Measurements from ENCODE around the gene ASCC1. TPM values are rescaled to one million over a fixed set of nuclear protein-coding genes. Genes with fewer than 3 reads are reported as not detected.

Gene ASCC1
- polyA plus RNA-seq, 1 experiment = 18.5 TPM

DNA sequence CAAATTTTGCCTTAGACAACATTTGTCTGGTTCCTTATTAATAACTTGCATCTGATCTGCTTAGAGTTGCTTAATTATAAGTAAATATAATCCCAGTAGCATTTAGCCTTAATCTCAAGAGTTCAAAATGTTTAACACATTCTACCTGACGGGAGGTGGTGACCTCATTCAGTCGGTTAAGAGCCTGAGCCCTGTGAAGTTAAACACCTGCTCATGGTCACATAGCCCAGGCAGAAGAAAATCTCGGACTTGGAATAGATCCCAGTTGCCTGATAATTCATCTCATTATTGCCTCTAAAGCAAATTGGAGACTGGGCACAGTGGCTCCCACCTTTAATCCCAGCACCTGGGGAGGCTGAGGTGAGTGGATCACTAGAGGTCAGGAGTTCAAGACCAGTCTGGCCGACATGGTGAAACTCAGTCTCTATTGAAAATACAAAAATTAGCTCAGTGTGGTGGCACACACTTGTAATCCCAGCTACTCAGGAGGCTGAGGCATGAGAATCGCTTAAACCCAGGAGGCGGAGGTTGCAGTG, 18.6 kb upstream of the ASCC1 start:
- no peaks in the 10 kb centered on the region for H3K27me3 ChIP-seq (ENCODE audit: control insufficient read depth, insufficient read depth, low read length)
- no peak overlapping the region for H3K4me3 ChIP-seq (ENCODE audit: low read depth, low read length)
- TF ChIP-seq, protein P1, sequence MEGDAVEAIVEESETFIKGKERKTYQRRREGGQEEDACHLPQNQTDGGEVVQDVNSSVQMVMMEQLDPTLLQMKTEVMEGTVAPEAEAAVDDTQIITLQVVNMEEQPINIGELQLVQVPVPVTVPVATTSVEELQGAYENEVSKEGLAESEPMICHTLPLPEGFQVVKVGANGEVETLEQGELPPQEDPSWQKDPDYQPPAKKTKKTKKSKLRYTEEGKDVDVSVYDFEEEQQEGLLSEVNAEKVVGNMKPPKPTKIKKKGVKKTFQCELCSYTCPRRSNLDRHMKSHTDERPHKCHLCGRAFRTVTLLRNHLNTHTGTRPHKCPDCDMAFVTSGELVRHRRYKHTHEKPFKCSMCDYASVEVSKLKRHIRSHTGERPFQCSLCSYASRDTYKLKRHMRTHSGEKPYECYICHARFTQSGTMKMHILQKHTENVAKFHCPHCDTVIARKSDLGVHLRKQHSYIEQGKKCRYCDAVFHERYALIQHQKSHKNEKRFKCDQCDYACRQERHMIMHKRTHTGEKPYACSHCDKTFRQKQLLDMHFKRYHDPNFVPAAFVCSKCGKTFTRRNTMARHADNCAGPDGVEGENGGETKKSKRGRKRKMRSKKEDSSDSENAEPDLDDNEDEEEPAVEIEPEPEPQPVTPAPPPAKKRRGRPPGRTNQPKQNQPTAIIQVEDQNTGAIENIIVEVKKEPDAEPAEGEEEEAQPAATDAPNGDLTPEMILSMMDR (IDR thresholded peaks at IDR 0.05; ENCODE audit: insufficient read depth, low read depth, low read length) = no peak
- peaks cover 10% of the 10 kb centered on the region for H3K36me3 ChIP-seq (ENCODE audit: control insufficient read depth, insufficient read depth, low read length)
- CTCF ChIA-PET = no interaction called here
- DNase-seq (ENCODE audit: low read depth) = no peak
- POLR2A ChIA-PET = no interaction called here

DNA sequence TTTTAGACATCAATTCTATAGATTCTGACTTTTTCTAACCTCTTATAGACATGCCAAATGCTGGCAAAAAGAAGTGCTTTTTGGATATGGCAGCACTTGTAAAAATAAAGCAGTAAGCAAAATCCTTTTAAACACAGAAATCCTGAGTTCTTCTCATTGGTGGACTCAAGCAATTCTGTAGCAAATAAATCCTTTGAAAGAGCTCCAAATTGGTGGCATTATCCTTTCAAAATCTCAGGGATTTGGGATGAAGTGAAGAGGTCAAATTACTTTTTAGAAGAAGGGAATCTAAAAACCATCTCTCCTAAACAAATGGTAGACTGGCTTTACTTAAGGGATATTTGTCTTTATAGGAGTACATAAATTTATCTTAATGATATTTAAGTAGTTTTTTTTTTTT, 17.5 kb upstream of the ASCC1 start:
- CTCF ChIA-PET = interaction anchor here (0.9 to 1.7 kb wide), 2 partner anchors 98 to 104 kb away, joined by 3 to 7 read pairs; no protein-coding TSS in a partner anchor
- DNase-seq (ENCODE audit: low read depth) = no peak
- Histone ChIP-seq H3K27me3 (ENCODE audit: control insufficient read depth, insufficient read depth, low read length) (no peaks in the 10 kb centered on the region), H3K36me3 (ENCODE audit: control insufficient read depth, insufficient read depth, low read length) (peaks cover 10% of the 10 kb centered on the region), H3K4me3 (ENCODE audit: low read depth, low read length) (no peak overlapping the region)
- POLR2A ChIA-PET = no interaction called here
- TF ChIP-seq, protein P1 (IDR thresholded peaks at IDR 0.05; ENCODE audit: insufficient read depth, low read depth, low read length) = no peak

DNA sequence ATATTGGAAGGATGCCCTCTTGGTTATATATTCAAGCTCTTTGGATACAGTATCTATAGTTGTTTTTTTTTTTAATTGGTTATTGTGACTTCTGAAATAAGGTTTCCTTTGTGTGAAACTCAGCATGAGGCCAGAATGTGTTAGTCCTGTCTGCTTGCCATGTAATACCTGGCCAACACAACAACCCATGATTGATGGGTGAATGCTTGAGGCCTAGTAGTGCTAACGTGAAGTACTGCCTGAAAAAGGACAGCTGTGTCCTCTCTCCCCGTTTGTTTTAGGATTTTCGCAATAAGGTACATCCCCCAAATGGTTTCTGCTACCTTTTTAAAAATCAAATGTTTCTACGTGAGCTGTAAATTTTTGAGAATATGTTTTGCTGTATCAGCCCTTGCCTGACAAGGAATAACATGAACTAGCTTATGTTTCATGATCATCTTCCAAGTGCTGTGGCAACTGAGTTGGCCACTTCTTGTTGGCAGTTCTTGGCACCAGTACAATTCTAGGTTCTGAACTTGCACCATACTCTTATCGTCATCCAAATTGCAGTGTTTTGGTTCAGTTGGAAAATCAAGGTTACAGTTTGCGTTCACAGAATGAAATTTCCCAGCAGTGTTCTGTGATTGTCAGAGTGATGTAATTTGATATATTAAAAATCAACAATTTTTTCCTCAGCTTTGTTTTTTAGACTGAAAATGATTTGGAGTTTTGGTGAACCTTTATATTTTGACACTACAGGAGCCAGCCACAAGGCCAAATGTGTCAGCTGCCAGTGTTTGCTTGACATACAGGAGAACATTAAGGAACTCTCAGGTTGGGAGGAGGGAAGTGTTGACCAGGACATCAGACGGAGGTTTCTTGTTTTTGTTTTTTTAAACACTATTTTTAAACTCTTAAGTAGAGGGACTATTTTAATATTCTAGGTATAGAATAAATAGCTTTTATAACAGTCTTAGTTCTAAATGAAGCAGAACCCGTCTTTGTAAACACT, 13.5 kb upstream of the ASCC1 start:
- Histone ChIP-seq H3K27me3 (ENCODE audit: control insufficient read depth, insufficient read depth, low read length) (no peaks in the 10 kb centered on the region), H3K4me3 (ENCODE audit: low read depth, low read length) (no peak overlapping the region), H3K36me3 (ENCODE audit: control insufficient read depth, insufficient read depth, low read length) (peaks cover 10% of the 10 kb centered on the region)
- ChIA-PET POLR2A (no interaction called here), CTCF (interaction anchor here (0.8 to 1.5 kb wide), 6 partner anchors 12 to 135 kb away, joined by 3 to 8 read pairs (median 3); no protein-coding TSS in a partner anchor)
- TF ChIP-seq, protein P1 (IDR thresholded peaks at IDR 0.05; ENCODE audit: insufficient read depth, low read depth, low read length) = no peak
- DNase-seq (ENCODE audit: low read depth) = no peak

DNA sequence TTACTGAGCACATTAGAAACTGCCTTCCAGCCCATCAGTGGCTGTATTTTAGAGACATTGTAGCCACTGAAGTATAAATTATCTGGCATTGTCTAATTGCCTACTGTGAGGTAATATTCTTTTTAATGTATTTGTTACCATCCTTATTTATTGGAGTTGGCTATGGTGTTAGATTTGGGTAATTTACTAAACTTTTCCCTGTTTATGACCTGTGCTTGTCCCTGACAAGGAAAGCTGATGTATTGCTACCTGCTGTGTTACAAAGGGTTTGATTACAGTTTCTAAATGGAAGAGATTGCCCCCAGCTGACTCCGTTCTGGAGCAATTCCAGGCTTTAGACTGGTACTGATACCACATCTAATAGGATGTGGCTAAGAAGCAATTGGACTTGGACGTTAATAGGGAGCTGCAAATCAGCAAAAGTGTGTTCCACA, 12.3 kb upstream of the ASCC1 start:
- no peak for DNase-seq (ENCODE audit: low read depth)
- Histone ChIP-seq H3K27me3 (ENCODE audit: control insufficient read depth, insufficient read depth, low read length) (no peaks in the 10 kb centered on the region), H3K36me3 (ENCODE audit: control insufficient read depth, insufficient read depth, low read length) (peaks cover 12% of the 10 kb centered on the region), H3K4me3 (ENCODE audit: low read depth, low read length) (no peak overlapping the region)
- ChIA-PET CTCF (interaction anchor here (0.8 kb wide), 1 partner anchor 41 kb away, joined by 3 read pairs; no protein-coding TSS in a partner anchor), POLR2A (no interaction called here)
- TF ChIP-seq, protein P1 (IDR thresholded peaks at IDR 0.05; ENCODE audit: insufficient read depth, low read depth, low read length) = no peak

DNA sequence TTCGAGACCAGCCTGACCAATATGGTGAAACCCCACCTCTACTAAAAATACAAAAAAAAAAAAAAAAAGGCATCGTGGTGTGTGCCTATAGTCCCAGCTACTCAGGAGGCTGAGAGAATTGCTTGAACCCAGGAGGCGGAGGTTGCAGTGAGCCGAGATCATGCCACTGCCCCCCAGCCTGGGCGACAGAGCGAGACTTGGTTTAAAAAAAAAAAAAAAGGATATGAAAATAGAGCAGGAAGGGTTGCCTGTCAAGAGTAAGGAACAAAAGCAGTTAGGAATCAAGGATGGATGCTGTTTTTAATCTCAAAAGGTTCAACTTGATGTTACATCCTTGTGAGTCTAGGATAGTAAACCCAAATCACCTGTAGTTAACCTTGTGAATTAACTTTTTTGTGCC, 11.8 kb upstream of the ASCC1 start:
- TF ChIP-seq, protein P1 (IDR thresholded peaks at IDR 0.05; ENCODE audit: insufficient read depth, low read depth, low read length) = no peak
- DNase-seq (ENCODE audit: low read depth) = no peak
- no peaks in the 10 kb centered on the region for H3K27me3 ChIP-seq (ENCODE audit: control insufficient read depth, insufficient read depth, low read length)
- ChIA-PET POLR2A (no interaction called here), CTCF (no interaction called here)
- peaks cover 11% of the 10 kb centered on the region for H3K36me3 ChIP-seq (ENCODE audit: control insufficient read depth, insufficient read depth, low read length)
- no peak overlapping the region for H3K4me3 ChIP-seq (ENCODE audit: low read depth, low read length)

All from BJ (cell line).